ENCODE results near the gene SLC9A1. TPM values are rescaled to one million over a fixed set of nuclear protein-coding genes. Genes with fewer than 3 reads are reported as not detected.

Gene SLC9A1
- total and polyA plus RNA-seq, 10 donors = 6.0 to 40.4 (median 27.6) TPM

DNA sequence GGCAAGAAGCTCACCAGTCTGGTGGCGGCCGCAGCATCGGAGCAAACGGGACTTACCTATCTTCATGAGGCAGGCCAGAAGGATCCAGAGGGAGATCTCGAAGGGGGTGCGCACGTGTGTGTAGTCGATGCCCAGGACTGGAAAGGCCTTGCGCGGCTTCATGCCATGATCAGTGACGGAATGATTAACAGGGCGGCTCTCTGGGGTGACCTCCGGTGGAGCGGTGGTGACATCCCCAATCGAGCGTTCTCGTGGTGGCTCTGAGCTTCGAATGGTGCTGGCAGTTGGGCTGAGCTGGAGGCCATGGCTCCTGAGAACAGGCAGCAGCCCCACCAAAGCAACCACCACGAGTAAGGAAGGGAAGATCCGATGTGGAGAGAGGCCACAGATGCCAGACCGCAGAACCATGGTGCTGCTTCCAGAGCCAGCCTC is 982 bp downstream of the SLC9A1 start:
- intact Hi-C loops (cut with DNase I; ENCODE audit: low total_unique reads) = loop anchor here (10.0 kb wide), 1 partner anchor 49 kb away; no protein-coding TSS in a partner anchor
- Histone ChIP-seq H3K4me3 (peak overlapping the region; percentile 42 to 86 (median 62)), H3K27me3 (replicated peaks in 1 of 7) (no peaks in the 10 kb centered on the region), H3K4me1 (peaks cover 34 to 69% (median 62%) of the 10 kb centered on the region in 6 donors), H3K36me3 (peaks cover 0 to 6% (median 0%) of the 10 kb centered on the region in 6 donors), H3K27ac (peak overlapping the region in 7 of 8 donors; percentile 15 to 97 (median 90)), H3K9me3 (no peaks in the 10 kb centered on the region)
- TF ChIP-seq POLR2A (IDR thresholded peaks at IDR 0.05) = no peak
- peak in 1 of 3 donors; percentile 6 for TF ChIP-seq POLR2AphosphoS5 (IDR thresholded peaks at IDR 0.05)
- WGBS, 5 donors = 74 to 80% (median 77%) methylated on average over 21 of the region's 21 CpGs
- DNase-seq = peak; percentile 76

DNA sequence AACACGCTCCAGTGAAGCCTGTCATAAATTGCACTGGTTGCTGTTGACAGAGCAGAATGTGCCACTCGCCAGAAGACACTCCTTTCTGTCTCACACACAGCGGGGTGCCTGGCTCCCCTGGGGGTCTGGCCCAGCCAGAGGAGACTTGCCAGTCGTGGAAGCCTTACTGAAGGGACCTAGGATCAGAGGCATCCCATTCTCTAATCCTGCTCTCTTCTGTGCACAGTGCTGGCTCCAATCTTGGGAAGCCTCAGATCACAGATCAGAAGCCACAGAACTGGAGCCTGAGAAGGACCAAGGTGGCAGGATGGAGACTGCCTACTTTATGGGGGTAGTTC is 1.4 kb downstream of the SLC9A1 start:
- no peaks in the 10 kb centered on the region for H3K9me3 ChIP-seq
- TF ChIP-seq POLR2A (IDR thresholded peaks at IDR 0.05) (no peak), POLR2AphosphoS5 (IDR thresholded peaks at IDR 0.05) (no peak)
- TF ChIP-seq, protein P1, sequence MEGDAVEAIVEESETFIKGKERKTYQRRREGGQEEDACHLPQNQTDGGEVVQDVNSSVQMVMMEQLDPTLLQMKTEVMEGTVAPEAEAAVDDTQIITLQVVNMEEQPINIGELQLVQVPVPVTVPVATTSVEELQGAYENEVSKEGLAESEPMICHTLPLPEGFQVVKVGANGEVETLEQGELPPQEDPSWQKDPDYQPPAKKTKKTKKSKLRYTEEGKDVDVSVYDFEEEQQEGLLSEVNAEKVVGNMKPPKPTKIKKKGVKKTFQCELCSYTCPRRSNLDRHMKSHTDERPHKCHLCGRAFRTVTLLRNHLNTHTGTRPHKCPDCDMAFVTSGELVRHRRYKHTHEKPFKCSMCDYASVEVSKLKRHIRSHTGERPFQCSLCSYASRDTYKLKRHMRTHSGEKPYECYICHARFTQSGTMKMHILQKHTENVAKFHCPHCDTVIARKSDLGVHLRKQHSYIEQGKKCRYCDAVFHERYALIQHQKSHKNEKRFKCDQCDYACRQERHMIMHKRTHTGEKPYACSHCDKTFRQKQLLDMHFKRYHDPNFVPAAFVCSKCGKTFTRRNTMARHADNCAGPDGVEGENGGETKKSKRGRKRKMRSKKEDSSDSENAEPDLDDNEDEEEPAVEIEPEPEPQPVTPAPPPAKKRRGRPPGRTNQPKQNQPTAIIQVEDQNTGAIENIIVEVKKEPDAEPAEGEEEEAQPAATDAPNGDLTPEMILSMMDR (IDR thresholded peaks at IDR 0.05 in 8 of 11, conservative IDR thresholded peaks at IDR 0.05 in 3 of 11) = no peak
- DNase-seq = no peak

DNA sequence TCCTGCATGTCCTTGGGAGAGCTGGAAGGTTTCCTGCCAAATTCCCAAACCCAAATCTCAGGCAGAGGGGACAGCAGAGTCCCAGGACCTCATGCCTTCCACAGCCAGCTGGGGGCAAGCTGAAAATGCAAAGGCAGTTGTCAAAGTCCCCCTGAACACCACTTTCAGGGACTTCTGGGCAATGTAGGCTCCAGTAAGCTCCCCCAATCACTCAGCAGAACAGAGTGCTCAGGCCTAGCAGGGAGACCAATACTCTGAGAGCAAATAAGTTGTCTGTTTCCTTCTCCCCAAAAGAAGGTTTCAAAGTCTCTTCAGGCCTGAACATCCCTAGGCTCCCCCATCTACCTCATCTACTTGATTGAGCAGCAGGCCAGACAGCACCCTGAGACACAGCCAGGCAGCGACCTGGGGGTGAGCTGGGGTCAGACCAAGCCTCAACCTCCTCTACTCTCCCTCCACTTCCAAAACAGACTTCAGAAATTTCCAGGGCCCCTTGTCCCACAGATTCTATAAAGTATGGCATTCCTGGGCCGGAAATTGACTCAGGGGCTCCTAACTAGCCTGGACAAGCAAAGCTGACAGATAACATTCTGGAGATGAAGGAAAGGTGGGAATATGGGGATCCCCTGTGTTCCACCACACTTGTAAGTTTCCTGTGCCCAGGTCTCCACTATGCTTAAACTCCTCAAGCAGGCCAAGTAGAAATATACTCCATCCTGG is 1.9 kb downstream of the SLC9A1 start:
- Histone ChIP-seq H3K4me3 (peak overlapping the region in 7 of 8 donors; percentile 23 to 86 (median 62)), H3K27me3 (replicated peaks in 1 of 7) (no peaks in the 10 kb centered on the region), H3K4me1 (peaks cover 39 to 78% (median 71%) of the 10 kb centered on the region in 6 donors), H3K9me3 (no peaks in the 10 kb centered on the region), H3K36me3 (peaks cover 0 to 14% (median 0%) of the 10 kb centered on the region in 6 donors), H3K27ac (peak overlapping the region; percentile 15 to 97 (median 90))
- DNase-seq = no peak
- 52 to 70% (median 62%) methylated on average over 2 of the region's 2 CpGs for WGBS, 5 donors
- intact Hi-C loops (cut with DNase I; ENCODE audit: low total_unique reads) = loop anchor here (10.0 kb wide), 1 partner anchor 48 kb away; no protein-coding TSS in a partner anchor
- no peak for TF ChIP-seq POLR2A (IDR thresholded peaks at IDR 0.05)
- TF ChIP-seq, protein P1 (IDR thresholded peaks at IDR 0.05 in 8 of 11, conservative IDR thresholded peaks at IDR 0.05 in 3 of 11) = no peak
- TF ChIP-seq POLR2AphosphoS5 (IDR thresholded peaks at IDR 0.05) = no peak

More for the DNA sequence above, 1.4 kb downstream of the SLC9A1 start:
- H3K4me1 ChIP-seq = peaks cover 38 to 73% (median 66%) of the 10 kb centered on the region in 6 donors
- 43 to 64% (median 50%) methylated on average over 3 to 4 of the region's 4 CpGs for WGBS, 5 donors
- peak overlapping the region; percentile 15 to 97 (median 90) for H3K27ac ChIP-seq
- H3K4me3 ChIP-seq = peak overlapping the region in 7 of 8 donors; percentile 23 to 86 (median 62)
- no peaks in the 10 kb centered on the region for H3K27me3 ChIP-seq (replicated peaks in 1 of 7)
- intact Hi-C loops (cut with DNase I; ENCODE audit: low total_unique reads) = loop anchor here (10.0 kb wide), 1 partner anchor 49 kb away; no protein-coding TSS in a partner anchor
- H3K36me3 ChIP-seq = peaks cover 0 to 11% (median 0%) of the 10 kb centered on the region in 6 donors

DNA sequence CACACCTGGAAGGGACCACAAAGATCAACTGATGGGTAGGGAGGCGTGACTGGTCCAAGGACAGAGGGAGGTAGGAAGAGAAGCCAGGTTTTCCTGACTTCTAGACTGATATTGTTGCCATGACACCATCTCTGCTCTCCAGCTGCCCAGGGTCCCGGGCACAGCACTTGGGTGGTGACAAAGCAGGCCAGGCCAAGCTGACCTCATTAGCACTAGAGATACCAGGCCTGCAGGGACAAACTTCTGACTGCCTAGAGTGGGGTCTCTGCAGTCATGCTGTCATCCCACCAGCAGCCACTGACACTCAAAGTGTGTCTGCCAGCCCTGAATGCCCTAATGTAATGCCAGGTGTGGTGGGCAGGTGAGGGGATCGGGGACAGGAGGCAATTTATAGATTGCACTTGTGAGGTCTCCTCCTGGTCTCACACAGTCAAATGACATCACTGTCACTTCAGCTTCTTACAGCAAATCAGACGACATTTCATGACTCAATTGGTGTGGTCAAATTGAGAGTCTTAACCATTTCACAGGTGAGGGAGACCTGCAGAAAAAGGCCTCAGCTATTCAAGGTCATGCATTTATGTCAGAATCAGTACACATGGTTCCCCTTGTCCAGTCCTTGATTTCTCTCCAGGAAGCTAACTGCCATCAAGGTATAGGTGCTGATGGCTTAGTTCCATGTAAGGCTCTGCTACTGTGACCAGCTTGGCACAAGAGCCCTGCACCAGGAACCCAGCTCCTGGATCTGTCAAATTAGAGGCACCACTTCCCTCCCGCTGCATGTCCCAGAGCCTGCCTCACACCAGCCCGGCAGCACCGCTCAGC is 2.7 kb downstream of the SLC9A1 start:
- Histone ChIP-seq H3K27me3 (replicated peaks in 1 of 7) (no peaks in the 10 kb centered on the region), H3K4me1 (peaks cover 39 to 85% (median 75%) of the 10 kb centered on the region in 6 donors), H3K4me3 (peak overlapping the region in 7 of 8 donors; percentile 23 to 86 (median 62)), H3K9me3 (no peaks in the 10 kb centered on the region), H3K27ac (peak overlapping the region; percentile 15 to 97 (median 90)), H3K36me3 (peaks cover 0 to 14% (median 0%) of the 10 kb centered on the region in 6 donors)
- no peak for DNase-seq
- TF ChIP-seq, protein P1 (IDR thresholded peaks at IDR 0.05 in 8 of 11, conservative IDR thresholded peaks at IDR 0.05 in 3 of 11) = no peak
- peak in 1 of 3 donors; percentile 33 for TF ChIP-seq POLR2AphosphoS5 (IDR thresholded peaks at IDR 0.05)
- intact Hi-C loops (cut with DNase I; ENCODE audit: low total_unique reads) = loop anchor here (10.0 kb wide), 1 partner anchor 47 kb away; no protein-coding TSS in a partner anchor
- 58 to 67% (median 59%) methylated on average over 6 to 7 of the region's 7 CpGs for WGBS, 5 donors

All from spleen (tissue), 11 donors.